ENCODE data around the gene MAP3K15.

DNA sequence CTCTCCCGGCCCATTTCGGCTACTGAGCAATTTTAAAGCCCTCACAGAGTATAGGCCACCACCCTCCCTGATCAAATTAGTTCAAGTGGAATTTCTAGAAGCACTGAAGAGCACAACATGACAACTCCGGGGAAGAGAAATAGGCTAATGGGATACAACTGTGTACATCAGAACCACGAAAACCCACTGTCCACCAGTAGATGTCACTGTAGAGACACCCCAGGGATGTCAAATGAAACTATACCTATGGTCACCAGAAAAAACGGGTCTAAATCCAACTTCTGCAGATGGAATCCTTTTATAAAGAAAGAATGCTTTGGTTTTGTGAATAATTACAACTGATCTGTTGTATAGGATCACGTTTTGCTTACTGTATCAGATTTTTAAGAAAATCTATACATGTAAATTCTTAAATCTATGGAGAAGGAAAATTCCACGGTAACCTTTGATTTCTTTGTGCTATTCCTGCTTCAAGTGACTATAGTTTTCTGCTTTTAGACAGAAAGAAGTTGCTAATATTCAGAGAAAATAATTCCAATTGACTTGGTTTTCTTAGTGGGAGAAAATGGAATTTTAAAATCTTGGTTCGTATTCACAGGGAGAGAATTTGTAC, 29.5 kb upstream of the MAP3K15 start:
- TF ChIP-seq GATA2 (CRISPR knock-in tag; IDR thresholded peaks at IDR 0.05), result no peak
- TF ChIP-seq EZH2phosphoT487 (IDR thresholded peaks at IDR 0.05; ENCODE audit: borderline replicate concordance, low read depth), result no peak
